Measurements from ENCODE around the gene PCDHGA1.
"Not testable (repeated sequence)": the region's sequence is repeated elsewhere in the genome, so short reads cannot be mapped to it uniquely, and the experiment has no call there.

Gene PCDHGA1

DNA sequence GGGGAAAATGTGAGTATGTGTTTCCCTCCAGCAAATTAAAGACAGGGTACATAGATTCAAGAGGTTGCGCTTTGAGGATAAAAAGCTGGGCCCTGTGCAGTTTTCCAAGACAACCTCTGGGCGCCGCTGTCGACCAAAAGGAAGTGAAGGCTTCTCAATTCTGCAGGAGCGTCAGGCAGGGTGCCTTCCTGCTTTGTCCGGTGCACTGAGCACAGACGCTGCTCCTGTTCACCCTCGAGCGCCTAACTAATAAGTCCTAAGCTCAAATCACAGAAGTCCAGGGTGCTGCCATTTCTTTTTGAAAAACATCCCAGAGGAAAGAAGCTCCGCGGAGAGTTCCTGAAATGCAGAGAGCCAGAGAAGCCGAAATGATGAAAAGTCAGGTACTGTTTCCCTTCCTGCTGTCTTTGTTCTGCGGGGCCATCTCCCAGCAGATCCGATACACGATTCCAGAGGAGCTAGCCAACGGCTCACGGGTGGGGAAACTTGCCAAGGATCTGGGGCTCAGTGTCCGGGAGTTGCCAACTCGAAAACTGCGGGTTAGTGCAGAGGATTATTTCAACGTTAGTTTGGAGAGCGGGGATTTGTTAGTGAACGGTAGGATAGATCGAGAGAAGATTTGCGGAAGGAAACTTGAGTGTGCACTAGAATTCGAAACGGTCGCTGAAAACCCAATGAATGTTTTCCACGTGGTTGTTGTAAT is 19.8 kb downstream of the PCDHGA1 start, which contains the start of gene PCDHGB1:
Gene PCDHGB1, plus strand, starts transcription at position 183 of the 703 bp plus-strand sequence. Its CDS starts 162 bp downstream, at position 345.
- peak; percentile 27 to 37 for DNase-seq

DNA sequence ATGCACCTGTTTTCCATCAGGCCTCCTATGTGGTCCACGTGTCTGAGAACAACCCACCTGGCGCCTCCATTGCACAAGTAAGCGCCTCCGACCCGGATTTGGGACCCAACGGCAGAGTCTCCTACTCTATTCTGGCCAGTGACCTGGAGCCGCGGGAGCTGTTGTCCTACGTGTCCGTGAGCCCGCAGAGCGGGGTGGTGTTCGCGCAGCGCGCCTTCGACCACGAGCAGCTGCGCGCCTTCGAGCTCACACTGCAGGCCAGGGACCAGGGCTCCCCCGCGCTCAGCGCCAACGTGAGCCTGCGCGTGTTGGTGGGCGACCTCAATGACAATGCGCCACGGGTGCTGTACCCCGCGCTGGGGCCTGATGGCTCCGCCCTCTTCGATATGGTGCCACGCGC is 21.3 kb downstream of the PCDHGA1 start:
- no peak for DNase-seq

DNA sequence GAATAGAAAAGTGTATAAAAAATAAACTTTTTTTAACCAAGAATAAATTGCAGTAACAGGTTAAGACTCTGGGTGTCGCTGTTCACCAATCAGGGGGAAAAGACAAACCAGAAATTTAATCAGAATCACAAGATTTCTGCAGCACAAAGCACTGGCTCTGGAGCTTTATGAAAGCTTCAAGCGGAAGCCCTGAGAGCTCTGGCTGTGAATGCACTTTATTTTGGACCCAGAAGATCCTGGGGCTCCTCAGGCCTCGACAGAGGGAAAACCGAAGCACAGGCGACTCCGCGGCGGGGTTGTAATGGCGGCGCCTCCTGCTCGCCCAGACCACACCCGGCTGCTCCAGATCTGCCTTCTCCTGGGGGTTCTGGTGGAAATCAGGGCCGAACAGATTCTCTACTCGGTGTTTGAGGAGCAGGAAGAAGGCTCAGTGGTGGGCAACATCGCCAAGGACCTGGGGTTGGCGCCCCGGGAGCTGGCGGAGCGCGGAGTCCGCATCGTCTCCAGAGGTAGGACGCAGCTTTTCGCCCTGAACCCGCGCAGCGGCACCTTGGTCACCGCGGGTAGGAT is 24.7 kb downstream of the PCDHGA1 start, which contains the start of gene PCDHGA4:
Gene PCDHGA4, plus strand, starts transcription at position 122 of the 570 bp plus-strand sequence. Its CDS starts 87 bp downstream, at position 209.
- DNase-seq: no peak

DNA sequence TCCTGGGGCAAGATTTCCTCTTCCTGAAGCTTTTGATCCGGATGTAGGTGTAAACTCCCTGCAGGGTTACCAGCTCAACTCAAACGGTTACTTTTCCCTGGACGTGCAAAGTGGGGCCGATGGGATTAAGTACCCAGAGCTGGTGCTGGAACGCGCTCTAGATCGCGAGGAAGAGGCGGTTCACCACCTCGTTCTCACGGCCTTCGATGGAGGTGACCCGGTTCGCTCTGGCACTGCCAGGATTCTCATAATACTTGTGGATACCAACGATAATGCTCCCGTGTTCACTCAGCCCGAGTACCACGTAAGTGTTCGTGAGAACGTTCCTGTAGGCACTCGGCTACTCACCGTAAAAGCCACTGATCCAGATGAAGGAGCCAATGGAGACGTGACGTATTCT is 25.3 kb downstream of the PCDHGA1 start:
- DNase-seq: no peak

DNA sequence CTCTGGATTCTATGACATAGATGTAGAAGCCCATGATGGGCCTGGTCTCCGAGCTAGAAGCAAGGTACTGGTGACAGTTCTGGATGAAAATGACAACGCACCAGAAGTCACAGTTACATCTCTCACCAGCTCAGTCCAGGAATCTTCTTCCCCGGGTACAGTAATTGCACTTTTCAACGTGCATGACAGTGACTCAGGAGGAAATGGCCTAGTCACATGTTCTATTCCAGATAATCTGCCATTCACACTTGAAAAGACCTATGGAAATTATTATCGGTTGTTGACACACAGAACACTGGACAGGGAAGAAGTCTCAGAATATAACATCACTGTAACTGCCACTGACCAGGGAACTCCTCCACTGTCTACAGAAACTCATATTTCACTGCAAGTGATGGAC is 25.8 kb downstream of the PCDHGA1 start:
- DNase-seq: no peak

DNA sequence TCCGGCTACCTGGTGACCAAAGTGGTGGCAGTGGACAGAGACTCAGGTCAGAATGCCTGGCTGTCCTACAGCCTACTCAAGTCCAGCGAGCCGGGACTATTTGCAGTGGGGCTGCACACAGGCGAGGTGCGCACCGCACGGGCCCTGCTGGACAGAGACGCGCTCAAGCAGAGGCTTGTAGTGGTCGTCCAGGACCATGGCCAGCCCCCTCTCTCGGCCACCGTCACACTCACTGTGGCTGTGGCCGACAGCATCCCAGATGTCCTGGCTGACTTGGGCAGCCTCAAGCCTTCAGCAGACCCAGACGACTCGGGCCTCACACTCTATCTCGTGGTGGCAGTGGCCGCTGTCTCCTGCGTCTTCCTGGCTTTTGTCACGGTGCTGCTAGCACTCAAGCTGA is 26.6 kb downstream of the PCDHGA1 start:
- DNase-seq: no peak

DNA sequence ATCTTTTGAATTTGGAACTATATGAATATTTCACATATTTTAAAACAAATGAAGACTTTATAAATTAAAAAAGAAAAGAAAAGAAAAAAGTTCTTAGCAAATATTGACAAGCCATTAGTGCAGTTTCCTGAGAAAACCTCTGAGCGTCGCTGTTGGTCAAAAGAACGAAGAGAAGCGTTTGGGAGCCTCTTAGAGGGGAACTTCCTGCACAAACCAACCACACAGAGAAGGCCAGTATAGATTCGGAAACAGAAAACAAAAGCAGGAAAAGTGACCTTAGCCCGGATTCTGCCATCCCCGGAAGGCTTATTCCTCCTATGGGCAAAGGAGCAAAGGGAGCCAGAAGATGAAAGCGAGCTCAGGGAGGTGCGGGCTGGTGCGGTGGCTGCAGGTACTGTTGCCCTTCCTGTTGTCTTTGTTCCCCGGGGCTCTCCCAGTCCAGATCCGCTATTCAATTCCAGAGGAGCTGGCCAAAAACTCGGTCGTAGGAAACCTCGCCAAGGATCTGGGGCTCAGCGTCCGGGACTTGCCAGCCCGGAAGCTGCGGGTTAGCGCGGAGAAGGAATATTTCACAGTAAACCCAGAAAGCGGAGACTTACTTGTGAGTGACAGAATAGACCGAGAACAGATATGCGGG is 29.6 kb downstream of the PCDHGA1 start, which contains the start of gene PCDHGB2:
Gene PCDHGB2, plus strand, starts transcription at position 205 of the 637 bp plus-strand sequence. Its CDS starts 142 bp downstream, at position 347.
- DNase-seq: no peak

DNA sequence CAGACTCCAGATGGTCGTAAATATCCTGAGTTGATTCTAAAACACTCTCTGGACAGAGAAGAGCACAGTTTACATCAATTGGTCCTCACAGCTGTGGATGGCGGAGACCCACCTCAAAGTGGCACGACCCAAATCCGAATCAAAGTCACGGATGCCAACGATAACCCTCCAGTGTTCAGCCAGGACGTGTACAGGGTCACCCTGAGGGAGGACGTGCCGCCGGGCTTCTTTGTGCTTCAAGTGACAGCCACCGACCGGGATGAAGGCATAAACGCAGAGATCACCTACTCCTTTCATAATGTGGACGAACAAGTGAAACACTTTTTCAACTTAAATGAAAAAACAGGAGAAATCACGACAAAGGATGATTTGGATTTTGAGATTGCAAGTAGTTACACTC is 30.4 kb downstream of the PCDHGA1 start:
- no peak for DNase-seq

DNA sequence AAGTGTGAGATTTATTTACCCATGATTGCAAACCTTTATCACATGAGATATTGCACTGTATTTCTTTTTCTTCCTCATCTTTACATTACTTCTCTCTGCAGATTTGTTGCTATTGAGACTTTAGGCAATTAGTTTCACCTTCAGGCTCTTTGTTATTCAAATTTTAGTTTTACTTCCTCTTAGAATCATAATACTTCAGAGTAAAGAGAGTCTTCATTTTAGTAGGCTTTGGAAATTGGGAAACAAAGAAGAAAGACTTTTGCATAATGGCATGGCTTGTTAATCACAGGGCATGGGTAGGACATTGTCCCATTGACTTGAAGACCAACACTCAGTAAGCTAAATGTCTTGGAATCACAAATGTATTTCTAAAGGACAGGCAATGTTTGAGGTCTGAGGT is 32.4 kb downstream of the PCDHGA1 start:
- no peak for DNase-seq

DNA sequence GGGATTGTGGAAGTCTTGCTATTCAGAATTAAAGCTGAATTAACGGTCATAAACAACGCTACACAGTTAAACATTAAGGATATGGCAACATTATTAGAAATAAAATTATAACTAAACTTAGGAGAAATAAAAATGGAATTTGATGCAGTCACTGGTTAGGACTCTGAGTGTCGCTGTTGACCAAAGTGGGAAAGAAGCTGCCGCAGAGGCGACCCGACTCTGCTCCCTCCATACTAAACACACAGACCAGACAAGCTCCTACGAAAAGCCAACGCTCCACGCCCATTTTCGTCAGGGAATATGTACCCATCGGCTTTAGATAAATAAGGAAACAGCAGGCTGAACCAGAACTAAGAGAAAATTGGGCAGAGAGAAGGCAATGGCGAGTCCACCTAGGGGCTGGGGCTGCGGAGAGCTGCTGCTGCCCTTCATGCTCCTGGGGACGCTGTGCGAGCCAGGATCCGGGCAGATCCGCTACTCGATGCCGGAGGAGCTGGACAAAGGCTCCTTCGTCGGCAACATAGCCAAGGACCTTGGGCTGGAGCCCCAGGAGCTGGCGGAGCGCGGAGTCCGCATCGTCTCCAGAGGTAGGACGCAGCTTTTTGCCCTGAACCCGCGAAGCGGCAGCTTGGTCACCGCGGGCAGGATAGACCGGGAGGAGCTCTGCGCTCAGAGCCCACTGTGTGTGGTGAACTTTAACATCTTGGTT is 33.8 kb downstream of the PCDHGA1 start, which contains the start of gene PCDHGA5:
Gene PCDHGA5, plus strand, starts transcription at position 211 of the 709 bp plus-strand sequence. Its CDS starts 169 bp downstream, at position 380.
- DNase-seq: no peak

DNA sequence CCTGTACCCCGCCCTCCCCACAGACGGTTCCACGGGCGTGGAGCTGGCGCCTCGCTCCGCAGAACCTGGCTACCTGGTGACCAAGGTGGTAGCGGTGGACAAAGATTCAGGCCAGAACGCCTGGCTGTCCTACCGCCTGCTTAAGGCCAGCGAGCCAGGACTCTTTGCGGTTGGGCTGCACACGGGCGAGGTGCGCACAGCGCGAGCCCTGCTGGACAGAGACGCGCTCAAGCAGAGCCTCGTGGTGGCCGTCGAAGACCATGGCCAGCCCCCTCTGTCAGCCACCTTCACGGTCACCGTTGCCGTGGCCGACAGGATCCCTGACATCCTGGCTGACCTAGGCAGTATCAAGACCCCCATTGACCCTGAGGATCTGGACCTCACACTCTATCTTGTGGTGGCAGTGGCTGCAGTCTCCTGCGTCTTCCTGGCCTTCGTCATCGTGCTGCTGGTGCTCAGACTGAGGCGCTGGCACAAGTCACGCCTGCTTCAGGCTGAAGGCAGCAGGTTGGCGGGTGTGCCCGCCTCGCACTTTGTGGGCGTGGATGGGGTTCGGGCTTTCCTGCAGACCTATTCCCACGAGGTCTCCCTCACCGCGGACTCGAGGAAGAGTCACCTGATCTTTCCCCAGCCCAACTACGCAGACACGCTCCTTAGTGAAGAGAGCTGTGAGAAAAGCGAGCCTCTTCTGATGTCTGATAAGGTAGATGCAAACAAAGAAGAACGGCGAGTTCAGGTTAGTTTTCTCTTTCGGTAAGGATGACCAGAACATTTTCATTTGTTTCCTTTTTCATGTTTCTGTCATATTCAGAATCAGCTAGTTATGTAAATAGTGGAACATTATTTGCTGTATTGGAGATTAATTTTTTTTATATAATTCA is 35.9 kb downstream of the PCDHGA1 start:
- no peak for DNase-seq

DNA sequence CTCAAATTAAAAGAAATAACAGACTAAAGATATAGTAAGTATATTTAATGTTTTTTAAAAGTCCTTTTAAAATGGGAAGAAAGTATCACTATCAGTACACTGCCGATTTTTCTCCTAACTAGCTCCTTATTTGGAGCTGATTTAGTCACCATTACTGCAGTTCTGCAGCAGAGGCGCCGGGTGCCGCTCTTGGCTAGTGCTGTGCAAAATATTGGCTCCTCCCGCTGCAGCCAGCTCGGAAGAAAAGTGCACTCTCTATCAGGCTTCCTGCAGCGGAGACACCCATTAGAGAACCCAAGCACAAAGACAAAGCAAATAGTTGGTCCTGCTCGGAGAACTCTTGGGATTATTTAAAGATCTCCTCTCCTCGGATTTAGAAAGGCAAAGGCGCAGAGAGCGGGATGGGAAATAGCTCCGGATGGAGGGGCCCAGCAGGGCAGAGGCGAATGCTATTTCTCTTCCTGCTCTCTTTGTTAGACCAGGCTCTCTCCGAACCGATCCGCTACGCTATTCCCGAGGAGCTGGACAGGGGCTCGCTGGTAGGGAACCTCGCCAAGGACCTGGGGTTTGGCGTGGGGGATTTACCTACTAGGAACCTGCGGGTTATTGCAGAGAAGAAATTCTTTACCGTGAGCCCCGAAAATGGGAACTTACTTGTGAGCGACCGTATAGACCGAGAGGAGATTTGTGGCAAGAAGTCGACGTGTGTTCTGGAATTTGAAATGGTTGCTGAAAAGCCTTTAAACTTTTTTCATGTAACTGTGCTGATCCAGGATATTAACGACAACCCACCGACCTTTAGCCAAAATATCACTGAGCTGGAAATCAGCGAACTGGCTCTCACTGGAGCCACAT is 39.9 kb downstream of the PCDHGA1 start, which contains the start of gene PCDHGB3:
Gene PCDHGB3, plus strand, starts transcription at position 249 of the 855 bp plus-strand sequence. Its CDS starts 153 bp downstream, at position 402.
- DNase-seq: peak in 1 of 2 donors; percentile 40

DNA sequence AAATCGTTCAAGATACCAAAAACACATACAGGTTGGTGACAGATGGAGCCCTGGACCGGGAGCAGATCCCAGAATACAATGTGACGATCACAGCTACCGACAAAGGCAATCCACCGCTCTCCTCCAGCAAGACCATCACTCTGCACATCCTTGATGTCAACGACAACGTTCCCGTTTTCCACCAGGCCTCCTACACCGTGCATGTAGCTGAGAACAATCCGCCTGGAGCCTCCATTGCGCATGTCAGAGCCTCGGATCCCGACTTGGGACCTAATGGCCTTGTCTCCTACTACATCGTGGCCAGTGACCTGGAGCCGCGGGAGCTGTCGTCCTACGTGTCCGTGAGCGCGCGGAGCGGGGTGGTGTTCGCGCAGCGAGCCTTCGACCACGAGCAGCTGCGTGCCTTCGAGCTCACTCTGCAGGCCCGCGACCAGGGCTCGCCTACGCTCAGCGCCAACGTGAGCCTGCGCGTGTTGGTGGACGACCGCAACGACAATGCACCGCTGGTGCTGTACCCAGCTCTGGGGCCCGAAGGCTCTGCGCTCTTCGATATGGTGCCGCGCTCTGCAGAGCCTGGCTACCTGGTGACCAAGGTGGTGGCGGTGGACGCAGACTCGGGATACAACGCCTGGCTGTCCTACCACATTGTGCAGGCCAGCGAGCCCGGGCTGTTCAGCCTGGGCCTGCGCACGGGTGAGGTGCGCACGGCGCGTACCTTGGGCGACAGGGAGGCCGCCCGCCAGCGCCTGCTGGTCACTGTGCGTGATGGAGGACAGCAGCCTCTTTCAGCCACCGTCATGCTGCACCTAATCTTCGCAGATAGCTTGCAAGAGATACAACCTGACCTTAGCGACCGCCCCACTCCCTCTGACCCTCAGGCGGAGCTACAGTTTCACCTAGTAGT is 41.5 kb downstream of the PCDHGA1 start:
- no peak for DNase-seq

DNA sequence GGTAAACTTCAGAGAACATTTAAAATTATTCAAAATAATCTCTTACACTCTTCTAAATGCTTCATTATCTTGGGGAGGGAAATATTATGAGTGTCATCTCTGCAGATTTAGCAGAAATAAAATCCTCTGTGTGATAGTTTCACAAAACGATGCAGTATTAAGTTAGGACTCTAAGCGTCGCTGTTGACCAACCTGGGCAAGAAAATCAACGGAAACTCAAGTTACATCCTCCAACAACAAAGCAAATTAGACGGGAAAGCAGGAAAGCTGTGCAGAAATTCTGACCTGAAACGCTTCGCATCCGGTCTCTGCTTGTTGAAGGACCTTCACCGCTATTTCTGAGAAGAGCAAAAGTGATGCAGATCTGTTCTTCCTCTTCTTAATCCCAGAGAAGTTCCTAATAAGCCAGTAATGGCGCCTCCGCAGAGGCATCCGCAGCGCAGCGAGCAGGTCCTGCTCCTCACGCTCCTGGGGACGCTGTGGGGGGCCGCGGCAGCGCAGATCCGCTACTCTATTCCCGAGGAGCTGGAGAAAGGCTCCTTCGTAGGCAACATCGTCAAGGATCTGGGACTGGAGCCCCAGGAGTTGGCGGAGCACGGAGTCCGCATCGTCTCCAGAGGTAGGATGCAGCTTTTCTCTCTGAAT is 43.5 kb downstream of the PCDHGA1 start, which contains the start of gene PCDHGA6:
Gene PCDHGA6, plus strand, starts transcription at position 219 of the 645 bp plus-strand sequence. Its CDS starts 193 bp downstream, at position 412.
- no peak for DNase-seq

DNA sequence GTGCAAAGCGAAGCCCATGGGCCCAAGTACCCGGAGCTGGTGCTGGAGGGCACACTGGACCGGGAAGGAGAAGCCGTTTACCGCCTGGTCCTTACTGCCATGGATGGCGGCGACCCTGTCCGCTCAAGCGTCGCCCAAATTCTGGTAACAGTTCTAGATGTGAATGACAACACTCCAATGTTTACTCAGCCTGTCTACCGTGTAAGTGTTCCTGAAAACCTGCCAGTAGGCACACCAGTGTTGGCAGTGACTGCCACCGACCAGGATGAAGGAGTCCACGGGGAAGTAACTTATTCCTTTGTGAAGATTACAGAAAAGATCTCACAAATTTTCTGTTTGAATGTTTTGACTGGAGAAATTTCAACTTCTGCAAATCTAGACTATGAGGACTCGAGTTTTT is 44.3 kb downstream of the PCDHGA1 start:
- DNase-seq: no peak

DNA sequence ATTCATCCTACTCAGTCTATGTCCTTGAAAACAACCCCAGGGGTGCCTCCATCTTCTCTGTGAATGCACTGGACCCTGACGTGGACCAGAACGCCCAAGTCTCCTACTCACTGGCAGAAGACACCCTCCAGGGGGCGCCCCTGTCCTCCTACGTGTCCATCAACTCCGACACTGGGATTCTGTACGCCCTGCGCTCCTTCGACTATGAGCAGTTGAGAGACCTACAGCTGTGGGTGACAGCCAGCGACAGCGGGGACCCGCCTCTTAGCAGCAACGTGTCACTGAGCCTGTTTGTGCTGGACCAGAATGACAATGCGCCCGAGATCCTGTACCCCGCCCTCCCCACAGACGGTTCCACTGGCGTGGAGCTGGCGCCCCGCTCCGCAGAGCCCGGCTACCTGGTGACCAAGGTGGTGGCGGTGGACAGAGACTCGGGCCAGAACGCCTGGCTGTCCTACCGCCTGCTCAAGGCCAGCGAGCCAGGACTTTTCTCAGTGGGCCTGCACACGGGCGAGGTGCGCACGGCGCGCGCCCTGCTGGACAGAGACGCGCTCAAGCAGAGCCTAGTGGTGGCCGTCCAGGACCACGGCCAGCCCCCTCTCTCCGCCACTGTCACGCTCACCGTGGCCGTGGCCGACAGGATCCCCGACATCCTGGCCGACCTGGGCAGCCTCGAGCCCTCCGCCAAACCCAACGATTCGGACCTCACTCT is 45.3 kb downstream of the PCDHGA1 start:
- DNase-seq: not testable (repeated sequence)

DNA sequence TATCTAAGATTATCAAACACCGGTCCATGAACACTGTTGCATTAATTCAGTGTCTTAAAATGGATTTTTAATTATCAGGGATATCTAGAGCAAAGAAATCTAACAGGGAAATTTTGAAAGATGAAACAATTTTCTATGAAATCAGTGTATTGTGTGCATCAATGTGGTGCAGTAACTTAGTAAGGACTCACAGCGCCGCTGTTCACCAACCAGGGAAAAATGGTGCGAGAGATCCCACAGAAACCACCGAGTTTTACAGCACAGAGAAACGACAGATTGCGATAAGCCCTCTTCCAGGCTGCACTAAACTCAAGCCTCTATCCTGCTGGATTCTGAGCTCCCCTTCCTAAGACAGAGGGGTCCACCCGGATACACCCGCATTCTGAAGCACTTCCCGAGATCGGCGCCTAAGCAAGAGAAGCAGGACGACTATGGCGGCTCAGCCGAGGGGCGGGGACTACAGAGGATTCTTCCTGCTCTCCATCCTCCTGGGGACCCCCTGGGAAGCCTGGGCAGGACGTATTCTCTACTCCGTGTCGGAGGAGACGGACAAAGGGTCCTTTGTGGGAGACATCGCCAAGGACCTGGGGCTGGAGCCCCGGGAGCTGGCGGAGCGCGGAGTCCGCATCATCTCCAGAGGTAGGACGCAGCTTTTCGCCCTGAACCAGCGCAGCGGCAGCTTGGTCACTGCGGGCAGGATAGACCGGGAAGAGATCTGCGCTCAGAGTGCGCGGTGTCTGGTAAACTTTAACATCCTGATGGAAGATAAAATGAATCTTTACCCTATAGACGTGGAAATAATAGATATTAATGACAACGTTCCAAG is 52.4 kb downstream of the PCDHGA1 start, which contains the start of gene PCDHGA7:
Gene PCDHGA7, plus strand, starts transcription at position 274 of the 826 bp plus-strand sequence. Its CDS starts 158 bp downstream, at position 432.
- DNase-seq: no peak
